Measurements from ENCODE around the gene NPW. TPM values are rescaled to one million over a fixed set of nuclear protein-coding genes. Genes with fewer than 3 reads are reported as not detected.

Gene NPW
- polyA plus RNA-seq, 1 donor (not counting 4 experiments of a cell fraction or from before 2014, with no cell fraction given), result not detected

DNA sequence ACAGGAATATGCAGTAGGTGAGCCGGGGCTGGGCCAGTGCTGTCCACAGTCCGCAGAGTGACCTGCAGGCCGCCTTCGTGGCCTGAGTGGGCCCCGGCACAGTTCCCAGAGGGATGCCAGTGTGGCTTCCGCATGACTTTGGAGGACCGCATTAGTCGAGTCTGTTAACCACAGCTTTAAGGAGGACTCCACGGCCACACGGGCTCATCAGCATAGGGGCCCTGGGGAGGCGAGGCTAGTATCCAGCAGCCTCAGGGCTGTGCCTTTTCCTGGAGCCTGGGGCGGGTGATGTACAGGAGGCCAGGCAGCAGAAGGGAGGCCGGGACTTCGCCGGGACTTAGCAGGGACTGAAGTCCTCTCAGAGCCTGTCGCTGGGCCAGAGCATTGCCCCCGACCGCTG lies 41.4 kb downstream of the NPW start:
- DNase-seq (ENCODE audit: low read depth, low spot score), result no peak
- Histone ChIP-seq H3K27me3 (ENCODE audit: control insufficient read depth, extremely low read depth, insufficient read depth, low read length) (no peaks in the 10 kb centered on the region), H3K79me2 (ENCODE audit: control insufficient read depth, insufficient read depth, low read length) (no peaks in the 10 kb centered on the region), H2AFZ (ENCODE audit: control insufficient read depth, low read length) (no peak overlapping the region), H3K4me2 (ENCODE audit: control insufficient read depth, extremely low read depth, insufficient read depth, low read depth, low read length) (no peak overlapping the region), H3K36me3 (ENCODE audit: control insufficient read depth in 2 of 2, extremely low read depth in 1 of 2, insufficient read depth in 2 of 2, low read length in 2 of 2) (peaks cover 13 to 30% of the 10 kb centered on the region in 2 experiments), H4K20me1 (ENCODE audit: control insufficient read depth, extremely low read depth, insufficient read depth, low read length) (peaks cover 4% of the 10 kb centered on the region), H3K27ac (ENCODE audit: control insufficient read depth, insufficient read depth, low read length) (no peak overlapping the region), H3K9ac (ENCODE audit: control insufficient read depth, extremely low read depth, insufficient read depth, low read length) (no peak overlapping the region), H3K4me1 (ENCODE audit: control insufficient read depth, extremely low read depth, insufficient read depth, low read length) (no peaks in the 10 kb centered on the region), H3K9me1 (ENCODE audit: control insufficient read depth, extremely low read depth, insufficient read depth, low read length) (no peaks in the 10 kb centered on the region), H3K4me3 (ENCODE audit: control insufficient read depth in 2 of 3, extremely low read depth in 1 of 3, insufficient read depth in 2 of 3, low read depth in 1 of 3, low read length in 3 of 3) (no peak overlapping the region), H3K9me3 (ENCODE audit: control insufficient read depth, low read depth, low read length) (no peaks in the 10 kb centered on the region)
- TF ChIP-seq EZH2 (IDR thresholded peaks at IDR 0.05; ENCODE audit: low read length) (no peak), CTCF (optimal IDR thresholded peaks at IDR 0.05 in 1 of 3, IDR thresholded peaks at IDR 0.05 in 1 of 3, conservative IDR thresholded peaks at IDR 0.05 in 1 of 3; ENCODE audit: extremely low read depth in 1 of 3, insufficient read depth in 2 of 3, low read length in 3 of 3) (no peak)
- no peak for FAIRE-seq
- dilution Hi-C loops (cut with MboI; ENCODE audit: extremely low pct_ligation_motif_present, low sequenced_read_pairs), result no loop called here

GRCh38 chr16:2061526-2061925 lies 41.9 kb downstream of the NPW start:
- Histone ChIP-seq H2AFZ (ENCODE audit: control insufficient read depth, low read length) (no peak overlapping the region), H3K9me3 (ENCODE audit: control insufficient read depth, low read depth, low read length) (no peaks in the 10 kb centered on the region), H3K4me1 (ENCODE audit: control insufficient read depth, extremely low read depth, insufficient read depth, low read length) (no peaks in the 10 kb centered on the region), H3K9me1 (ENCODE audit: control insufficient read depth, extremely low read depth, insufficient read depth, low read length) (no peaks in the 10 kb centered on the region), H3K27ac (ENCODE audit: control insufficient read depth, insufficient read depth, low read length) (no peak overlapping the region), H3K4me2 (ENCODE audit: control insufficient read depth, extremely low read depth, insufficient read depth, low read depth, low read length) (no peak overlapping the region), H3K9ac (ENCODE audit: control insufficient read depth, extremely low read depth, insufficient read depth, low read length) (no peak overlapping the region), H4K20me1 (ENCODE audit: control insufficient read depth, extremely low read depth, insufficient read depth, low read length) (peaks cover 4% of the 10 kb centered on the region), H3K79me2 (ENCODE audit: control insufficient read depth, insufficient read depth, low read length) (no peaks in the 10 kb centered on the region), H3K4me3 (ENCODE audit: control insufficient read depth in 2 of 3, extremely low read depth in 1 of 3, insufficient read depth in 2 of 3, low read depth in 1 of 3, low read length in 3 of 3) (no peak overlapping the region), H3K27me3 (ENCODE audit: control insufficient read depth, extremely low read depth, insufficient read depth, low read length) (no peaks in the 10 kb centered on the region), H3K36me3 (ENCODE audit: control insufficient read depth in 2 of 2, extremely low read depth in 1 of 2, insufficient read depth in 2 of 2, low read length in 2 of 2) (peaks cover 18 to 30% of the 10 kb centered on the region in 2 experiments)
- no peak for FAIRE-seq
- TF ChIP-seq CTCF (optimal IDR thresholded peaks at IDR 0.05 in 1 of 3, IDR thresholded peaks at IDR 0.05 in 1 of 3, conservative IDR thresholded peaks at IDR 0.05 in 1 of 3; ENCODE audit: extremely low read depth in 1 of 3, insufficient read depth in 2 of 3, low read length in 3 of 3) (no peak), EZH2 (IDR thresholded peaks at IDR 0.05; ENCODE audit: low read length) (no peak)
- dilution Hi-C loops (cut with MboI; ENCODE audit: extremely low pct_ligation_motif_present, low sequenced_read_pairs), result no loop called here
- no peak for DNase-seq (ENCODE audit: low read depth, low spot score)

Data from keratinocyte (primary cell).